OCI-LY7 (cell line): ENCODE data around the gene GRIK1.

ENCODE experiments used
- EZH2phosphoT487 ChIP-seq: fragments of 200-600 bp; sonication (generic); IDR thresholded peaks from 2 replicates; pipeline ENCODE4 v1.6.1; 2018; ENCODE audit warnings: low read depth, borderline replicate concordance, mild to moderate bottlenecking, mixed run types, antibody characterized with exemption, low read length, moderate library complexity, mixed read lengths
- TF ChIP-seq, protein P1 (sequence below): fragments of 200-600 bp; sonication (generic); conservative IDR thresholded peaks from 2 replicates; pipeline ENCODE4 v1.5.1; 2014; ENCODE audit warnings: mild to moderate bottlenecking, antibody characterized with exemption, low read length, moderate library complexity, mixed read lengths

DNA sequence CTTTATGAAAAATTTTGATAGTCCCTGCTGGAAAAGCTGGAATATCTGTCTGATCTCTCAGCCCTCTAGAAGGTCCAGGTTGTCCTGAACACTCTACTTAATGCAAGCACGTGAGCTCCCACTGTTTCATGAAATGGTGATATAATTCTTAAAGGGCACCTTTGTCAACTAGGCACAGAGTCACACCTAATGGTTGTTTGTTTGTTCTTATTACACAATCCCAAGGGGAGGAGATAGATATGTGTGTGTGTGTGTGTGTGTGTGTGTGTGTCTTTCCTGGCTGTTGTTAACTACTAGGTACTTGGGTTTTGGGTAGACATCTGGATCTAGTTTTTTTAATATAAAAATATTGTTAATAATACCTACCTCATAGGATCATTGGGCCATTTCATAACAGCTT lies 63.9 kb downstream of the GRIK1 start:
- TF ChIP-seq EZH2phosphoT487, result no peak
- TF ChIP-seq, protein P1, sequence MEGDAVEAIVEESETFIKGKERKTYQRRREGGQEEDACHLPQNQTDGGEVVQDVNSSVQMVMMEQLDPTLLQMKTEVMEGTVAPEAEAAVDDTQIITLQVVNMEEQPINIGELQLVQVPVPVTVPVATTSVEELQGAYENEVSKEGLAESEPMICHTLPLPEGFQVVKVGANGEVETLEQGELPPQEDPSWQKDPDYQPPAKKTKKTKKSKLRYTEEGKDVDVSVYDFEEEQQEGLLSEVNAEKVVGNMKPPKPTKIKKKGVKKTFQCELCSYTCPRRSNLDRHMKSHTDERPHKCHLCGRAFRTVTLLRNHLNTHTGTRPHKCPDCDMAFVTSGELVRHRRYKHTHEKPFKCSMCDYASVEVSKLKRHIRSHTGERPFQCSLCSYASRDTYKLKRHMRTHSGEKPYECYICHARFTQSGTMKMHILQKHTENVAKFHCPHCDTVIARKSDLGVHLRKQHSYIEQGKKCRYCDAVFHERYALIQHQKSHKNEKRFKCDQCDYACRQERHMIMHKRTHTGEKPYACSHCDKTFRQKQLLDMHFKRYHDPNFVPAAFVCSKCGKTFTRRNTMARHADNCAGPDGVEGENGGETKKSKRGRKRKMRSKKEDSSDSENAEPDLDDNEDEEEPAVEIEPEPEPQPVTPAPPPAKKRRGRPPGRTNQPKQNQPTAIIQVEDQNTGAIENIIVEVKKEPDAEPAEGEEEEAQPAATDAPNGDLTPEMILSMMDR, result no peak
